AG09319 (cell line): ENCODE data around the gene NRM.

ENCODE experiments used
- DNase-seq: peaks from one replicate; pipeline ENCODE4 v3.0.0-alpha.2; 2010; ENCODE audit warnings: low read depth; ENCODE audit errors: extremely low read depth
- TF ChIP-seq, protein P1 (sequence below): IDR thresholded peaks from 2 replicates; pipeline ENCODE4 v1.5.1; 2011; ENCODE audit warnings: low read depth, mild to moderate bottlenecking, inconsistent platforms, low read length, moderate library complexity

The NRM gene

DNA sequence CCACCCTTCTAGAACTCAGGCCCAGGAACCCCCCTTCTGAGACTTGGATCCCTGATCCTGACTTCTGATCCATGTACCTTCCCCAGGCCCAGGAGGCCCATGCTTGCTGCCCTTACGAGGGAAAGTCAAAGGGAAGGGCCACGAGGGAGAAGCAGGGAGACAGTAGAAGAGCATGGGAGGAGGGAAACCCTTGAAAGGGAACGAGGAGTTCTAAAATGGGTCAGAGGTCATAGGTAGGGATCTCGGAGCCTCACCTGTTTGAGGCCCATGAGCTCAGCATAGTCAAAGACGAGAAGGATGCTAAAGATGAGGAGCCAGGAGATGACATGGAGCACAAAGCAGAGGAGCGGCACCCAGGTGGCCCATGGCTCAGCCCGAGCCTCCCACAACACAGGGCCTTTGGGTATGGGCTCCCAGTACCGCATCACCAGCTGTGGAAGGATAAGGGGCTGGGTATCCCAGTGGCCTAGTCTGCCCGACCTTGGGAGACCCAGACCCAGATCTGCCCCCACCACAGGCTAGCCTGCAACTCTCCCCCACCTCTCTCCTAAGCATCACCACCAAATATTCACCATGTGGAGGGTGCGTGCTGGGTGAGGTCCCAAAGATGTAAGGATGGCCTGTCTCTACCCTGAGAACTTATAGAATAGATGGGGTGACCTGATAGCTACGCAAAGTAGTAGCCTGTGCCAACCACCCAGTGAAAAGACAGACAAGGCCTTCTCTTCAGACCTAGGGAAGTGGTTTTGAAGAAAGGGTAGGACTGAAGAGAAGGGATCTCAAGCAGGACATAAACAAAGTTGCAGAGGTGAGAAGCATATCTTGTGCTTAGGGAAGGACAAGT lies 1.5 kb downstream of the NRM start:
- no peak for DNase-seq
- TF ChIP-seq, protein P1, sequence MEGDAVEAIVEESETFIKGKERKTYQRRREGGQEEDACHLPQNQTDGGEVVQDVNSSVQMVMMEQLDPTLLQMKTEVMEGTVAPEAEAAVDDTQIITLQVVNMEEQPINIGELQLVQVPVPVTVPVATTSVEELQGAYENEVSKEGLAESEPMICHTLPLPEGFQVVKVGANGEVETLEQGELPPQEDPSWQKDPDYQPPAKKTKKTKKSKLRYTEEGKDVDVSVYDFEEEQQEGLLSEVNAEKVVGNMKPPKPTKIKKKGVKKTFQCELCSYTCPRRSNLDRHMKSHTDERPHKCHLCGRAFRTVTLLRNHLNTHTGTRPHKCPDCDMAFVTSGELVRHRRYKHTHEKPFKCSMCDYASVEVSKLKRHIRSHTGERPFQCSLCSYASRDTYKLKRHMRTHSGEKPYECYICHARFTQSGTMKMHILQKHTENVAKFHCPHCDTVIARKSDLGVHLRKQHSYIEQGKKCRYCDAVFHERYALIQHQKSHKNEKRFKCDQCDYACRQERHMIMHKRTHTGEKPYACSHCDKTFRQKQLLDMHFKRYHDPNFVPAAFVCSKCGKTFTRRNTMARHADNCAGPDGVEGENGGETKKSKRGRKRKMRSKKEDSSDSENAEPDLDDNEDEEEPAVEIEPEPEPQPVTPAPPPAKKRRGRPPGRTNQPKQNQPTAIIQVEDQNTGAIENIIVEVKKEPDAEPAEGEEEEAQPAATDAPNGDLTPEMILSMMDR, result no peak

DNA sequence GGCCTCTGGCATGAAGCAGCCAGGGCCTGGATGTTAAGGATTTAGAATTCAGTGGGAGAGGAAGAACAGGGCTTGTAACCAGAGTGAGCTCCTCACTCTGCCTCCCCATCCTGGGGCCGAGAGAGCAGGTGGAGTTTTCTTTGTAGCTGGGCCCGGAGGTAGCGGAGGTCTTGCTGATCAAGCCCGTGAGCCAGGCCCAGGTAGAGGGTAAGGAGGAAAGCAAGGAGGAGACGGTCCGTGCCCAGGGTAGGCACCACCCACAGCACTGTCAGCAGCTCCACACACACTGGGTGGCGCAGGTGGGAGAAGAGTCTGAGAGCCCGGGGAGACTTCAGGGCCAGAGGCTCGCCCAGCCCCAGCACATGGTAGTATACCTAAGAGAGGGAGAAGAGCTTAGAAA lies 2.2 kb downstream of the NRM start:
- no peak for DNase-seq
- TF ChIP-seq, protein P1, result no peak

DNA sequence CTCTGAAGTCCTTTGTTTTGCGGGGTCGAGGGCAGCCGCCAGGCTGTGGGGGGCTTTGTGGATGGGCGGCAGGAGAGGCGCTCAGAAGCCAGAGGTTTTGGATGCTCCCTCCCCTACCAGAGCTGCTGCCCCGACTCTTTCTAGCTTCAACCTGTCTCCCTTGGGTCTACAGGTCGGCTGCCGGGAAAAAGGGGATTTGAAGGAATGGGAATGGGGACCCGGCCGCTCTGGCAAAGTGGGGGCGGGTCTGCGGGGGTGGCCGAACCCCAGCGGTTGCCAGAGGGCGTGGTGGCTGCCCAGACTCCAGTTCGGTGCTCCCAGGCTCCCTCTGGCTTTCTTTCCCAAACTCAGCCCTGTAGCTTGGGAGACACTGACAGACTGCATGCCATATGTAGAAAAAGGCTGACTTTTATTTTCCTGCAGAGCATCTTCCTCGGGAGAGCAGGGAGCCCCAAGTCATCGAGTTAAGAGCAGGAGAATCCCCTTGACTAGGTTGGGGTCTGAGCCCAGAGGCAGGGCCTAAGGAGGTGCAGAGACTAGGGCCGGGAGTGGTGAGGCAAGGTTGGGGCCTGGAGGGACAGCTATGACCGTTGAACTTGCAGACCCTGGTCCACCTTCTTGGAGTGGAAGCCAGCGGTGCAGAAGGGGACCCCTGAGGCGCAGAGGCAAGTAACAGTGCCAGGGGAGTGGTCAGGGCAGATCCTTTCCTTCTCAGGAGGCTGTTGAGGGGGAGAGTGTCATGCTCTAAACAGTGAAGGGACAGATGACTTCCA lies 2.9 kb downstream of the NRM start:
- TF ChIP-seq, protein P1, result peak; percentile 44
- DNase-seq, result no peak

DNA sequence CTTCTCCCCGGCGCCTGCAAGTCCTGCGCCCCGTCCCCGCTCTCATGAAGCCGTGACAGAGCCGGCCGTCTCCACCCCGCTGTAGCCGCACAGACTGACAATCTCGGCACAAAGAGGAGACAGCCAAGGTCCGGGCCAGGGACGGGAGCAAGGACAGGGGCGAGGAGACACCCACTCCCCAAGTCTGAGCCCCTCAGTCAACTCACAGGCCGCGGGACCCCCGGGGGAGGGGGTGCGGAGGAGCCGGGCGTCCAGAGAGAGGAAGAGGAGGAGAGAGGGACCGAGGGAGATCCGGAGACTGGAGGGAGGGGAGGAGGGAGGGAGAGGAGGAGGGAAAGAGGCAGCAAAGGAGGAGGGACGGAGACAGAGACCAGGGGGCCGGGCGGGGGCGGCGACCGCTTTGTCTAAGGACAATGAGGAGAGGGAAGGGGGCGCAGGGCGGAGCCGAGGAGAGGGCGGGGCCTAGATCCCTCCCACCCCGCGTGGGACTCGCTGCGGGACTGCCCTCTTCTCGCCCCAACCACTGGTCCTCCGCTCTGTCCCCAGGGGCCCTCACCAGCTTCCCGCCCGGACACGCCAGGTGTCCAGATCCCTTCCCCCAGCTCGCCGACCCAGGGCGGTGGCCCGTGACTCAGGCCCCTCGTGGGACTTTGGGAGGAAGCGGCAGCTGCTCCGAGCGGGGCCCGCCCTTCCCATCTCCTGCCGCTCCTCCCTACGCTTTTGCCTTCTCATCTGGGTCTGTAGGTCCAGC lies 3.7 kb downstream of the NRM start:
- DNase-seq, result peak; percentile 95
- TF ChIP-seq, protein P1, result no peak

DNA sequence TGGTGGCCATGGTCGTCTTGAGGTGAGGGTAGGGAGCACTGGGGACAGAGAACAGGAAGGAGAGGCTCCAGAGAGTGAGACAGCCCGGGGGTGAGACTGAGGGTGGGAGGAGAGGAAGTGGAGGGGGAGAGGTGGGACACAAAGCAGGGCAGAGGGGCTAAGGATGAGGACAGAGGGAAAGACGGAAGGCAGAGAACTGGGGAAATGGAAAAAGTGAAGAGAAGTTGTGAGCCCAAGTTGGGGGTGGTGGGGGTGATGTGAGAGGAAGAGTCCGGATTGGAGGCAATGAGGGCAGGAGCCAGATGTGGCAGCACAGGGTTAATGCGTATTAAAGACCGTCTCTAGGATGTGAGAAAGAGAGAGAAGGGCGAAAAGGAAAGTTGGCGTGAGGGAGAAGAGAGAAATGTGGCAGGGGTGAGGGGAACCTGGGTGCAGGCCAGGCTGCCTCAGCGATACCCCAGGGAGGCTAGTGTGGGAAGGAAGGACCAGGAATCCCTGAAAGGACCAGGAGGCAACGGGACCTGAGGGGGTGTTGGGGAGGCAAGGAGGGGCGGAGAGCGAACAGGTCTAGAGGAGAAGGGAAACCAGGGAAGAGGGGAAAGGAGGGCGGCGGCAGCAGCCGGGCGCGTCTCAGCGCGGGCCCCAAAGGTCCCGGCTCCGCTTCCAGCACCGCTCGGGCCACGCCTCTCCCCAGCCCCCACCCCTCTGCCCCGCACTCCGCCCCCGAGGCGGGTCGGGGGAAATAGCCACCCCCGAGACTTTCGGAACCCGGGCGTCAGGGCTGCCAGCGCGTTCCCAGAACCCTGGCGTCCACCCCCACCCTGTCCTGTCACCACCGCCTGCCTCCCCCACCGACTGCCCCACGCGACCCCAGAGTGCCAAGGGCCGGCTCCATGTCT lies 4.5 kb downstream of the NRM start, which contains the start of gene PPP1R18:
TSS of gene PPP1R18 (minus strand) at position 637 of the 899 bp plus-strand sequence. CDS start at position 10, 627 bp downstream.
- TF ChIP-seq, protein P1, result no peak
- no peak for DNase-seq

DNA sequence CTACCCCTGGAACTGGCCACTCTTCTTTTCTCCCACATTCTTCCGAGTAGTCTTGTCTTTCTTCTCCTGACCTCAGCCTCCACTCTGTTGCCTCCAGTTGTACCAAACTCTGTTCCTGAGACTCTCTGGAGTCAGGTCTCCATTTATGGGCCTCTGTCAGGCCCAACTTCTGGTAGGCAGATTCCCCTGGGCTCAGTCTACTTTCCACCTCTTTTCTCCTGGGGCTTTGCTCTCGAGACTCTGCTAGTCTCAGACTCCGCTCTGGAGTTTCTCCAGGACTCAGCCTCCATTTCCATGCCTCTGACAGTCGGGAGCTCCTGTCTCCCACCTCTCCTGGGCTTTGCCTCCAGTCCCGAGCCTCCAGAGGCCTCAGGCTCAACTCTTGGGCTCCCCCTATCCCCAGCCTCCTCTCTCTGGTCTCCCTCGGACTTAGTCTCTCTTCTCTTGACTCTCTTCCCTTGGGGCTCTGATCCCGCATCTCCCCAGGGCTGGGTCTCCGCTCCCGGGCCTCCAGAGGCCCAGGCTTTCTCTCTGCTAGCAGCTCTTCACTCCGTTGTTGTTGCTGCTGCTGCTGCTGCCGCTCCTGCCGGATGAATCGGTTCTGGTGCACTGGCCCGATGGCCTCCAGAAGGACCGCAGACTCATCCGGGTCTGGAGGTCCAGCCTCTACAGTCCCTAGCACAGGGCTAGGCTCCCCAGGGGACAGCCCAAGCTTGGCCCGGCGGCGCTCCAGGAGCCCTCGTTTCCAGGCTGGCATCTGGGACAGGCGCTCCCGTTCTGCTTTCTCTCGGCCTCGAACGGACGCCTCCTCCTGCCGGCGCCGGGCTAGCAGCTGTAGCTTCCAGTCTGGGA lies 5.4 kb downstream of the NRM start:
- no peak for DNase-seq
- TF ChIP-seq, protein P1, result peak; percentile 21
